ENCODE measurements around the gene MRPL24.

MRPL24 gene

DNA sequence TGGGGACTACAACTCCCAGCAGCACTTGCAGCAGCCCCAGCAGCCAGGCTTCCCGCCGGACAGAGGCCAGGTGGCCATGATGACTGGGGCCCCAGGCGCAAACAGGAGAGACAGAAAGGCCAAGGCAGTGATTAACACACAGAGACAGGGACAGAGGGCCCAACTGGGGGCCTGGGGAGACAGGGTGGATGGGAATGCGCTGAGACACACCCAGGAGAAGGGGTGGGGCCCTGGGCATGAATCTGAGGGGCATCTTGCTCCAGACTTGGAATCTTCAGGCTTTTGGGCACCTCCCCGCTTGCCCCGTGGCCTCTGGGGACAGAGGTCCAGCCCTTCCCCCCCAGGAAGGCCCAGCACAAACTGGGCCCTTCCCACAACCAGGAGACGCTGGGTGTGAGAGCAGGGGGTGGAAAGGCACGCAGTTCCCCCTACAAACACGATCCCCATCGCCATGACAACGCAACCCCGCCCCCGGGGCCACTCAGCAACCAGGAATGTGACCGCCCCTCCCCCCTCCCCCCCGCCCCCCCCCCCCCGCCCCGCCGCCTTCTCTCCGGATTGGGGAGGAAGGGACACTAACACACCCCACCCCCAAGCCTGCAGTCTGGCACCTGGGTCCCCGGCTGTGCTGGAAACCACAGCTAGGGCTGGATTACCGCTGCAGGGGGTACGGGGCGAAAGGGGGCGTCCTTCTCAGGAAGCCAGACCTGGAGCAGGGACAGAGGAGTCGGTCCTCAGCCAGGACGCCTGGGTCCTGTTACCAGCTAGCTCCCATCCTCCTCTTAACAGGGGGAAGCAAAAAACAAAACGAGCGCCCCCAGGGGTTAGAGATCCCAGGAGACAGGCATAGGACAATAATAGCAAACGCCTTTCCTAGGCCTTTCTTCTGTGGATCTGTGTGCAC lies 6.1 kb upstream of the MRPL24 start (continued):
- TF ChIP-seq, protein P1, sequence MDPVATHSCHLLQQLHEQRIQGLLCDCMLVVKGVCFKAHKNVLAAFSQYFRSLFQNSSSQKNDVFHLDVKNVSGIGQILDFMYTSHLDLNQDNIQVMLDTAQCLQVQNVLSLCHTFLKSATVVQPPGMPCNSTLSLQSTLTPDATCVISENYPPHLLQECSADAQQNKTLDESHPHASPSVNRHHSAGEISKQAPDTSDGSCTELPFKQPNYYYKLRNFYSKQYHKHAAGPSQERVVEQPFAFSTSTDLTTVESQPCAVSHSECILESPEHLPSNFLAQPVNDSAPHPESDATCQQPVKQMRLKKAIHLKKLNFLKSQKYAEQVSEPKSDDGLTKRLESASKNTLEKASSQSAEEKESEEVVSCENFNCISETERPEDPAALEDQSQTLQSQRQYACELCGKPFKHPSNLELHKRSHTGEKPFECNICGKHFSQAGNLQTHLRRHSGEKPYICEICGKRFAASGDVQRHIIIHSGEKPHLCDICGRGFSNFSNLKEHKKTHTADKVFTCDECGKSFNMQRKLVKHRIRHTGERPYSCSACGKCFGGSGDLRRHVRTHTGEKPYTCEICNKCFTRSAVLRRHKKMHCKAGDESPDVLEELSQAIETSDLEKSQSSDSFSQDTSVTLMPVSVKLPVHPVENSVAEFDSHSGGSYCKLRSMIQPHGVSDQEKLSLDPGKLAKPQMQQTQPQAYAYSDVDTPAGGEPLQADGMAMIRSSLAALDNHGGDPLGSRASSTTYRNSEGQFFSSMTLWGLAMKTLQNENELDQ (tag by site-specific recombination; IDR thresholded peaks at IDR 0.05; ENCODE audit: low read depth) = no peak
- TF ChIP-seq, protein P2, sequence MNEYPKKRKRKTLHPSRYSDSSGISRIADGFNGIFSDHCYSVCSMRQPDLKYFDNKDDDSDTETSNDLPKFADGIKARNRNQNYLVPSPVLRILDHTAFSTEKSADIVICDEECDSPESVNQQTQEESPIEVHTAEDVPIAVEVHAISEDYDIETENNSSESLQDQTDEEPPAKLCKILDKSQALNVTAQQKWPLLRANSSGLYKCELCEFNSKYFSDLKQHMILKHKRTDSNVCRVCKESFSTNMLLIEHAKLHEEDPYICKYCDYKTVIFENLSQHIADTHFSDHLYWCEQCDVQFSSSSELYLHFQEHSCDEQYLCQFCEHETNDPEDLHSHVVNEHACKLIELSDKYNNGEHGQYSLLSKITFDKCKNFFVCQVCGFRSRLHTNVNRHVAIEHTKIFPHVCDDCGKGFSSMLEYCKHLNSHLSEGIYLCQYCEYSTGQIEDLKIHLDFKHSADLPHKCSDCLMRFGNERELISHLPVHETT (tag by site-specific recombination; IDR thresholded peaks at IDR 0.05) = no peak
- TF ChIP-seq YY2 (tag by site-specific recombination; IDR thresholded peaks at IDR 0.05) (peak; percentile 59; the same call in 1 of the 2 replicates), ZNF521 (tag by site-specific recombination; IDR thresholded peaks at IDR 0.05) (no peak), ZNF221 (tag by site-specific recombination; IDR thresholded peaks at IDR 0.05; ENCODE audit: borderline replicate concordance) (no peak), ZNF621 (tag by site-specific recombination; IDR thresholded peaks at IDR 0.05) (no peak), ZNF830 (tag by site-specific recombination; IDR thresholded peaks at IDR 0.05; ENCODE audit: low read depth) (no peak), GLI4 (tag by site-specific recombination; IDR thresholded peaks at IDR 0.05) (no peak), ZSCAN16 (tag by site-specific recombination; IDR thresholded peaks at IDR 0.05) (no peak), RBAK (tag by site-specific recombination; IDR thresholded peaks at IDR 0.05) (no peak), WT1 (tag by site-specific recombination; IDR thresholded peaks at IDR 0.05) (0 out of 2 replicates have a peak, but pooled peaks have one; percentile 19), ZFHX2 (tag by site-specific recombination; conservative IDR thresholded peaks at IDR 0.05) (peak; percentile 61), ZNF561 (tag by site-specific recombination; IDR thresholded peaks at IDR 0.05; ENCODE audit: borderline replicate concordance) (0 out of 2 replicates have a peak, but pooled peaks have one; percentile 49), ZNF426 (tag by site-specific recombination; IDR thresholded peaks at IDR 0.05) (no peak), ZNF404 (tag by site-specific recombination; IDR thresholded peaks at IDR 0.05) (no peak), OSR2 (tag by site-specific recombination; IDR thresholded peaks at IDR 0.05) (no peak; the same call in 1 of the 2 replicates), ZNF660 (tag by site-specific recombination; IDR thresholded peaks at IDR 0.05) (0 out of 2 replicates have a peak, but pooled peaks have one; percentile 39), ZNF169 (tag by site-specific recombination; IDR thresholded peaks at IDR 0.05) (no peak)
- TF ChIP-seq, protein P3, sequence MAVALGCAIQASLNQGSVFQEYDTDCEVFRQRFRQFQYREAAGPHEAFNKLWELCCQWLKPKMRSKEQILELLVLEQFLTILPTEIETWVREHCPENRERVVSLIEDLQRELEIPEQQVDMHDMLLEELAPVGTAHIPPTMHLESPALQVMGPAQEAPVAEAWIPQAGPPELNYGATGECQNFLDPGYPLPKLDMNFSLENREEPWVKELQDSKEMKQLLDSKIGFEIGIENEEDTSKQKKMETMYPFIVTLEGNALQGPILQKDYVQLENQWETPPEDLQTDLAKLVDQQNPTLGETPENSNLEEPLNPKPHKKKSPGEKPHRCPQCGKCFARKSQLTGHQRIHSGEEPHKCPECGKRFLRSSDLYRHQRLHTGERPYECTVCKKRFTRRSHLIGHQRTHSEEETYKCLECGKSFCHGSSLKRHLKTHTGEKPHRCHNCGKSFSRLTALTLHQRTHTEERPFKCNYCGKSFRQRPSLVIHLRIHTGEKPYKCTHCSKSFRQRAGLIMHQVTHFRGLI (tag by site-specific recombination; IDR thresholded peaks at IDR 0.05) = no peak
- TF ChIP-seq, protein P4, sequence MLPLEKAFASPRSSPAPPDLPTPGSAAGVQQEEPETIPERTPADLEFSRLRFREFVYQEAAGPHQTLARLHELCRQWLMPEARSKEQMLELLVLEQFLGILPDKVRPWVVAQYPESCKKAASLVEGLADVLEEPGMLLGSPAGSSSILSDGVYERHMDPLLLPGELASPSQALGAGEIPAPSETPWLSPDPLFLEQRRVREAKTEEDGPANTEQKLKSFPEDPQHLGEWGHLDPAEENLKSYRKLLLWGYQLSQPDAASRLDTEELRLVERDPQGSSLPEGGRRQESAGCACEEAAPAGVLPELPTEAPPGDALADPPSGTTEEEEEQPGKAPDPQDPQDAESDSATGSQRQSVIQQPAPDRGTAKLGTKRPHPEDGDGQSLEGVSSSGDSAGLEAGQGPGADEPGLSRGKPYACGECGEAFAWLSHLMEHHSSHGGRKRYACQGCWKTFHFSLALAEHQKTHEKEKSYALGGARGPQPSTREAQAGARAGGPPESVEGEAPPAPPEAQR (tag by site-specific recombination; IDR thresholded peaks at IDR 0.05) = no peak
- TF ChIP-seq, protein P5, sequence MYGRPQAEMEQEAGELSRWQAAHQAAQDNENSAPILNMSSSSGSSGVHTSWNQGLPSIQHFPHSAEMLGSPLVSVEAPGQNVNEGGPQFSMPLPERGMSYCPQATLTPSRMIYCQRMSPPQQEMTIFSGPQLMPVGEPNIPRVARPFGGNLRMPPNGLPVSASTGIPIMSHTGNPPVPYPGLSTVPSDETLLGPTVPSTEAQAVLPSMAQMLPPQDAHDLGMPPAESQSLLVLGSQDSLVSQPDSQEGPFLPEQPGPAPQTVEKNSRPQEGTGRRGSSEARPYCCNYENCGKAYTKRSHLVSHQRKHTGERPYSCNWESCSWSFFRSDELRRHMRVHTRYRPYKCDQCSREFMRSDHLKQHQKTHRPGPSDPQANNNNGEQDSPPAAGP (tag by site-specific recombination; IDR thresholded peaks at IDR 0.05) = peak; percentile 65
- TF ChIP-seq, protein P6, sequence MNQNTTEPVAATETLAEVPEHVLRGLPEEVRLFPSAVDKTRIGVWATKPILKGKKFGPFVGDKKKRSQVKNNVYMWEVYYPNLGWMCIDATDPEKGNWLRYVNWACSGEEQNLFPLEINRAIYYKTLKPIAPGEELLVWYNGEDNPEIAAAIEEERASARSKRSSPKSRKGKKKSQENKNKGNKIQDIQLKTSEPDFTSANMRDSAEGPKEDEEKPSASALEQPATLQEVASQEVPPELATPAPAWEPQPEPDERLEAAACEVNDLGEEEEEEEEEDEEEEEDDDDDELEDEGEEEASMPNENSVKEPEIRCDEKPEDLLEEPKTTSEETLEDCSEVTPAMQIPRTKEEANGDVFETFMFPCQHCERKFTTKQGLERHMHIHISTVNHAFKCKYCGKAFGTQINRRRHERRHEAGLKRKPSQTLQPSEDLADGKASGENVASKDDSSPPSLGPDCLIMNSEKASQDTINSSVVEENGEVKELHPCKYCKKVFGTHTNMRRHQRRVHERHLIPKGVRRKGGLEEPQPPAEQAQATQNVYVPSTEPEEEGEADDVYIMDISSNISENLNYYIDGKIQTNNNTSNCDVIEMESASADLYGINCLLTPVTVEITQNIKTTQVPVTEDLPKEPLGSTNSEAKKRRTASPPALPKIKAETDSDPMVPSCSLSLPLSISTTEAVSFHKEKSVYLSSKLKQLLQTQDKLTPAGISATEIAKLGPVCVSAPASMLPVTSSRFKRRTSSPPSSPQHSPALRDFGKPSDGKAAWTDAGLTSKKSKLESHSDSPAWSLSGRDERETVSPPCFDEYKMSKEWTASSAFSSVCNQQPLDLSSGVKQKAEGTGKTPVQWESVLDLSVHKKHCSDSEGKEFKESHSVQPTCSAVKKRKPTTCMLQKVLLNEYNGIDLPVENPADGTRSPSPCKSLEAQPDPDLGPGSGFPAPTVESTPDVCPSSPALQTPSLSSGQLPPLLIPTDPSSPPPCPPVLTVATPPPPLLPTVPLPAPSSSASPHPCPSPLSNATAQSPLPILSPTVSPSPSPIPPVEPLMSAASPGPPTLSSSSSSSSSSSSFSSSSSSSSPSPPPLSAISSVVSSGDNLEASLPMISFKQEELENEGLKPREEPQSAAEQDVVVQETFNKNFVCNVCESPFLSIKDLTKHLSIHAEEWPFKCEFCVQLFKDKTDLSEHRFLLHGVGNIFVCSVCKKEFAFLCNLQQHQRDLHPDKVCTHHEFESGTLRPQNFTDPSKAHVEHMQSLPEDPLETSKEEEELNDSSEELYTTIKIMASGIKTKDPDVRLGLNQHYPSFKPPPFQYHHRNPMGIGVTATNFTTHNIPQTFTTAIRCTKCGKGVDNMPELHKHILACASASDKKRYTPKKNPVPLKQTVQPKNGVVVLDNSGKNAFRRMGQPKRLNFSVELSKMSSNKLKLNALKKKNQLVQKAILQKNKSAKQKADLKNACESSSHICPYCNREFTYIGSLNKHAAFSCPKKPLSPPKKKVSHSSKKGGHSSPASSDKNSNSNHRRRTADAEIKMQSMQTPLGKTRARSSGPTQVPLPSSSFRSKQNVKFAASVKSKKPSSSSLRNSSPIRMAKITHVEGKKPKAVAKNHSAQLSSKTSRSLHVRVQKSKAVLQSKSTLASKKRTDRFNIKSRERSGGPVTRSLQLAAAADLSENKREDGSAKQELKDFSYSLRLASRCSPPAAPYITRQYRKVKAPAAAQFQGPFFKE (tag by site-specific recombination; IDR thresholded peaks at IDR 0.05; ENCODE audit: borderline replicate concordance) = no peak
- TF ChIP-seq, protein P7, sequence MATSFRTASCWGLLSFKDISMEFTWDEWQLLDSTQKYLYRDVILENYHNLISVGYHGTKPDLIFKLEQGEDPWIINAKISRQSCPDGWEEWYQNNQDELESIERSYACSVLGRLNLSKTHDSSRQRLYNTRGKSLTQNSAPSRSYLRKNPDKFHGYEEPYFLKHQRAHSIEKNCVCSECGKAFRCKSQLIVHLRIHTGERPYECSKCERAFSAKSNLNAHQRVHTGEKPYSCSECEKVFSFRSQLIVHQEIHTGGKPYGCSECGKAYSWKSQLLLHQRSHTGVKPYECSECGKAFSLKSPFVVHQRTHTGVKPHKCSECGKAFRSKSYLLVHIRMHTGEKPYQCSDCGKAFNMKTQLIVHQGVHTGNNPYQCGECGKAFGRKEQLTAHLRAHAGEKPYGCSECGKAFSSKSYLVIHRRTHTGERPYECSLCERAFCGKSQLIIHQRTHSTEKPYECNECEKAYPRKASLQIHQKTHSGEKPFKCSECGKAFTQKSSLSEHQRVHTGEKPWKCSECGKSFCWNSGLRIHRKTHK (tag by site-specific recombination; IDR thresholded peaks at IDR 0.05) = no peak

All from HEK293 (cell line).